ENCODE measurements around the gene MYMX.
A peak's percentile ranks its signal among the peaks of the same experiment; 100 is the strongest.

MYMX gene

DNA sequence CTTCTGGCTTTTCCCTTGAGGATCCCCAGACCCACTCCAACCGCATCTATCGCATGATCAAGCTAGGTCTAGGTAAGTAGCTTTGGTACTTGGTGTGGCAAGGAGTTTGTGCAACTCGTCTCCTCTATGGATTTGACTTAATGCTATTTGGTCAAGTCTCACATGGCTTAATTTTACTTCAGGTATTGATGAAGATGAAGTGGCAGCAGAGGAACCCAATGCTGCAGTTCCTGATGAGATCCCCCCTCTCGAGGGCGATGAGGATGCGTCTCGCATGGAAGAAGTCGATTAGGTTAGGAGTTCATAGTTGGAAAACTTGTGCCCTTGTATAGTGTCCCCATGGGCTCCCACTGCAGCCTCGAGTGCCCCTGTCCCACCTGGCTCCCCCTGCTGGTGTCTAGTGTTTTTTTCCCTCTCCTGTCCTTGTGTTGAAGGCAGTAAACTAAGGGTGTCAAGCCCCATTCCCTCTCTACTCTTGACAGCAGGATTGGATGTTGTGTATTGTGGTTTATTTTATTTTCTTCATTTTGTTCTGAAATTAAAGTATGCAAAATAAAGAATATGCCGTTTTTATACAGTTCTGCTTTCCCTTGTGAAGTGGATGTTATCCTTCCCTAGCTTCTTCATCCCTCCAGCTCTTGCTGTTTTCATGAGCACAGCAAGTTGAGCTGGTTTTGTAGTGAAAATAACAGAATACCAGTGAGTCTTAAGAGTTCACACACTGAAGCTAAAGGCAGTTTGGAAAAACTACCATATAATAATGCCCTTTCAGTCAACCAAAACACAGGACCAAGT is 36.8 kb downstream of the MYMX start:
- DNase-seq = peak; percentile 63 to 75

DNA sequence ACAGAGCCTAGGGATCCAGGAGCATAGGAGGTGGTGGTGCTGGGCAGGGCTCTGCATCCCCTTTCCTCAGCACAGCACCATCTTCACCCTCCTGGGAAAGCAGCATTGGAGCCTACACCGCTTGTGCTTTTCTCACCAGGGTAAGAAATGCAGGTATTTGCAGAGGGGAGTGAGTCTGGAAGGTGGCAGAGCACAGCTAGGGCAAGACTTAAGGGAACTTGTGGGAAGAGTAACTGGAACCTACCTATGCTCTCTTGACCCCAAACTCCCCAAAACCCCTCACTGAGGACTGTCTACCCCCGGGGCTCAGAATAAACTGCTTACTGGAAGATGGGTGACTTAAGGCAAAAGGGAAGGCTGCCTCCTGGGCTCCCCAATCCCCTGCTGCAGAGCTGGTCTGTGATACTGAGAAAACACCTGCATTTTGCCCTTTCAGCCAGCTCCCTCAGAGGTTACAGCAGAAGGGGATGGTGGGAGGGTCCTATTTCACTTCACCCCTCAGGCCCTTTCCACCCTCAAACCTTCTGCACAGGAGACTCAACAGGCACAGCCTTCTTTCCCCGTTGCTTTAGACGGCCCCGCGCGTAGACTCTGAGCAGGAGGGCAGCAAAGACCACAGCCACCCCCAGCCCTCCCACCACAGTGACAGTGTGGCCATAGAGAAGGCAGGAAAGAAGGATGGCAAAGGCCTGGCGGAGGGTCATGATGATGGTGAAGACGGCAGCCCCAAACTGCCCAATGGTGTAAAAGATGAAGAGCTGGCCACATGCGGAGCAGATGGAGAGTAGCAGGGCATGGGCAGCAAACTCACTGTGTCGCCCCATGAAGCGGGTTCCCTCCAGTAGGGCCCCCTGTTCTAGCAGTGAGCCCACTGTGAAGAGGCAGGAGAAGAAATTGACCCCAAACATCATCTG is 37.7 kb downstream of the MYMX start:
- DNase-seq = no peak

DNA sequence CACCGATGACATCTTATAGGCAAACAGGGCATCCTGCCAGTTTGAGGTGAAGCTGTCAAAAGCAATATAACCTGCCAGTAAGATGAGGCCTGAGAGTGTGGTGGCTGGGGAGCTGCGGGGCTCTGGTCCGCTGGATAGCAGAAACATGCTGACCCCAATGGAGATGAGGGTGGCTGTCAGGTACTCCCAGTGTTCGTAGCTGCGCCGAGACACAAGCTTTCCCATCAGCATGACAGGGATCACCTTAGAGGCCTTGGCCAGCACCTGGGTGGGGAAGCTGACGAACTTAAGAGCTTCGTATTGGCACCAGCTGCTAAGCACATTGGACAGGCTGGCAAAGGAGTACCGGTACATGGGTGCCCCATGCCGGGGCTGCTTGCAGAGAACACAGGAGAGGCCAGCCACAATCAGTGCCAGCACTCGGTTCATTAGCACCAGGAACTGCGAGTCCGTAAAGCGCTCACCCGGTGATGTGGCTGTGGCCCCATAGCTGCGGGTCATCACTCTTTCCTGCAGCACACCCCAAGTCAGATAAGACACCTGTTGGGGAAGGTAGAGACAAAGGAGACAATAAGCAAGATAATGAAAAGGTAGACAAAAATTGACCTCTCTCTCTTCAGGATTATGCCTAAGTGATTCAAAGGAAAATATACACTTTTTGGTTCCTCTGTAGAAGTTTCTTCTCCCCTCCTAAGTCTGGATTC is 38.5 kb downstream of the MYMX start:
- DNase-seq = no peak

DNA sequence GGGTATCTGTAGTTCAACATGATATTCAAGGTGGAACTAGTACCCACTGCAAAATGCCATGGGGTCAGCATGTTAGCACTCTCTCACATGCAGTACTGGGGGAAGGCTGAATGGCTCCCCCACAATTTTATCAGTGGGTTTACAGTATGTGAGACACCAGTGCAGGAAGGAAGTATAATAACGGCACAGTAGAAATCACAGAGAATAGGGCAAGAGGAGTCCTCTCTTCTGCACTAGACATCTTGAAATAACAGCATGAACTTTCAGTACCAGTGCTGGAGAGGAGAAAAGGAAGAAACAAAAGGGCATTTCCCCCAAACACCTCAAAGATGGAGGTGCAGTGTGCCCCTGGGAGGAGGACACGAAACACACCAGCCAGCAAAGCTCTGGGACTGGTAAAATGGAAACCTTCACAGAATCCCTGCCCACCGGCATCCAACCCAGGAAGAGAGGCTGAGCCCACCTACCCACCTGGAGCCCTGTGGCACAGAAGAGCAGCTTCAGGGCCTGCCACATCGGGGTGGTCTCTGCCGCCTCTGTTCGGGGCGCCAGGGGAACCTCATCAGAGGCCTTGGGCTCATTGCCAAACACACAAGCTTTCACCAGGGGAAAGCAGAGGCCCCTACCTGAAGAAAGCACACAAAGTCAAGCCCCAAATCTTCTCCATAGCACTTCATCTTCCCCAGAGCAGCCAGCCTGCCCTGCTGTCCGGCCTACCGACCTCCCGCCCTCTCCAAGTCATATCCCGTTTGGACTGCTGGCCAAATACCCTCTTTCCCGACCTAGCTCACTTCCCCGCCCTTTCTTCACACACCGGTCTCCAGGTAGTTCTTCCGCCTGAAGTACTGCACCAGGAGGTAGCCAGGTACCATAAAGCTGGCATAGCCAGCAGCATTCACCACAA is 39.4 kb downstream of the MYMX start:
- DNase-seq = no peak

DNA sequence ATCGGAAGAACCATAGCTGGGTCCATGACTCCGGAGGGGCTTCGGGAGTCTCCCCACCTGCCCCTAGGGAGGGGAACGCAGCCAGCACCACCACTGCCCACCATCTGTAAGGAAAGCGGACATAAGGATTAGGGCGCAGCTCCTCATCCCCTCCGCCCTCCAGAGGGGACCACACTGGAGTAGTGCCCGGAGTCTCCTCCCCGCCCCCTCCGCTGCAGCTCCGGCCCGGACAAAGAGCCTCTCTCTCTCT is 40.0 kb downstream of the MYMX start:
- no peak for DNase-seq

DNA sequence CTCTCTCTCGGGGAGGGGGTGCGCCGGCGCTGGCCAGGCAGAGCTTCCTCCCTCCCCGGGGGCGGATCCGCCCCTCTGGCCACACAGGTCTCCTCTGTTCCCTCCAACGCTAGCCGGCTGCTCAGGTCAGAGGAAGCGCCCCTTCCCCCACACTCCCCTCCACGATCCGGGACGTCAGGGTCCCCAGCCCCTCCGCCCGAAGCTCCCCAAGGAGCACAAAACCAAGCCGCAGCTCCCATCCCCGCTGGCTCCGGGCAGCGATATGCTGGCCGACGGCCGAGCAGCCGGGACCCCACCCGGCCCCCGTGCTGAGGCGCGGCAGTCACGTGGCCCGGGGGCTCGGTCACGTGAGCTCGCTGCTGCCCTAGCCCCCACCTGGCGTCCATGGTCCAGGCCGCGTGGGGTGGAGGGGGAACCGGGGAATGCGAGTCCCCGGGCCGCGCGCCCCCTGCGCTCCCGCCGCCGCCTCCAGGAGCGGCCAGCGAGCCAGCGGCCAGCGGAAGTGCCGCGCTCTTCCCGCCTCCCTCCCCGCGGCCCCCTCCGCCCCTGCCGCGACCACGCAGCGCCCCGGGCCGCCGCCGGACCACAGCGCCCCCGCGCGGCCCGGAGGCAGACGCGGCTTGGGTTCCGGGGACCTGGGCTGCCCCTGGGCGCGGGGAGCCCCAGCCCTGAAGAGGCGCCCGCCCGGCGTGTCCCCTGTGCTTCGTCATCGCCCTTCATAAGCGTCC is 40.5 kb downstream of the MYMX start, which contains the start of gene SLC35B2:
Gene SLC35B2 (minus strand): TSS at position 504 of the 728 bp plus-strand sequence. CDS start 118 bp downstream, at position 386.
- peak; percentile 73 to 84 for DNase-seq

DNA sequence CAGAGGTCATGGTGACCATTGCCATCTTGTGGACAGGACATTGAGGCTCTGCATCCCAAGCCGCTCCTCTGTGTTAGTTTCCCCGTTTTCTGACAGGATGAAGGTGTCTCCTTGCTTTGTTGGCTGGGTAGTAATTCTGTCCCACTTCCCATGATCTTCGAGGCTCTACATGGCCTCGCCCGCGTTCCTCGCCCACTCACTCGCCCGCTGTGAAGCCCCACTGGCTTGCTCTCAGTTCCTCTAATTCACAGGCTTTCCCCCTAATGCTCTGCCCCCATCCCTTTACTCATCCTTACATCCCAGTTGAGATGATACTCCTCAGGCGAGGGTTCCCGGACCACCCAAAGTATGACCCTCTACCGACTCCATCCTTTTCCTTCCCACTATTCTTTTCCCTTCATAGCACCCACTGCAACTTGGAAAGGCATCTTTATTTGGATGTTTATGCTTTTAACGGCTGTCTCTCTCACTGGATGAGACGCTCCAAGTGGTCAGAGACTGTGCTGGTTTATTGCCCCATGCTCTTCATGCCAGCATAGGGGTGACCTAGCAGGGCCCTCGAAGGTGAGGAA is 41.1 kb downstream of the MYMX start:
- no peak for DNase-seq

DNA sequence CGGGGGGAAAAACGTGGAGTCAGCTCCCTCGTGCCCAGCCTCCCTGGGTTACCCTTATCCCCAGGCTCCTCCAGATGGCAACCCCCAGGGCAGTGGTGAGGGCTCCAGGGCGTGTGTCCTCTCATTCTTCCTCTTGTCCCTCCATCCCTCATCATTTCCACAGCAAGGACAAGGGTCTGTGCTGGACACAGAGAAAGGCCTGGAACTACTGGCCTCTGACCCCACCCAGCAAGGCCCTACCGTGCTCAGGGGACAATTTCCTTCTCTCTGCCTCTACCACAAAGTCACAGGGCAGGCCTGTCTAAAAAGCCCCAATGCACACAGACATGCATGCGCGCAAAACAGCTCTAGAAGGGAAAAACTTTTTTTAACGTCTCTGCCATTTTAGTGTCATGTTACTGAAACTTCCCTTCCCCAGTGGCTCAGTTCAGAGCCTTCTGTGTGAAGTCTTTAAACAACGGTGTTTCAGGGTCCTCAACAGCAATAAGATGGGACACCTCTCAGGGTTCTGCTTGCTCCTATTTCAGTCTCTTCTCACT is 41.7 kb downstream of the MYMX start:
- no peak for DNase-seq

DNA sequence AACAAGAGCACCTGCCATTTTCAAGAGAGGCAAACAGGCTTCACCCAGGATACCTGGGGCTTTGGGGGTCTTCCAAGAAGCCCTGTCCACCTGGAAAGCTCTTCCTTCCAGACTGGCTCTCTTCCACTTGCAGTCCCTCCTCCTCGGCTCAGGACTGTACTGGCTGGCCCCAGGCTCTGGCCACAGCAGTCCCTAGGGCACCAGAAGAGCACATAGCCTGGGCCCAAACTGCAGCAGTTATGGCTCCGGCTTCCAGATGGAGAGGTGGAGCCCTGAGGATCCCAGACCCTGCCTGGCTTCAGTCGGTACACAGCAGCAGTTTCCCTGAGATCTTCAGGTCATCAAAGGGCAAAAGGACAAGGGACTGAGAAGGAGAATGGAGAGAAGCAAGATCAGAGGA is 42.2 kb downstream of the MYMX start:
- no peak for DNase-seq

DNA sequence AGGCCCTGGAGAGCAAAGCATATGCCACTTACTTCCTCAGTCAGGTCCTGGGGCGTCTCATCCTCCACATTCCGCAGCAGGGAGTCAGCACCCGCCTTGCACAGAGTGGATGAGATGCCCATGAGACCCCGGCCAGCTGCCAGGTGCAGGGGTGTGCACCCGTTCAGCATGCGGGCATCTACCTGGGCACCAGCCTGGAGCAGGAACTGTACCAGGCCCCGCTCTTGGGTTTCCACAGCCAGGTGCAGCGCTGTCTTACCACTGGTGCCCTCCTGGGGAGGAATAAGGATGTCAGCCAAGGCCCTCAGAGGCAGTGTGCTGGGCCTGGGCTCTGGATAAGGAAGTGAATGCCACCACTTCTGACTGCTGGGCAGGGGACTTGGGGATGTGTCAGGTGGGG is 43.3 kb downstream of the MYMX start:
- no peak for DNase-seq

DNA sequence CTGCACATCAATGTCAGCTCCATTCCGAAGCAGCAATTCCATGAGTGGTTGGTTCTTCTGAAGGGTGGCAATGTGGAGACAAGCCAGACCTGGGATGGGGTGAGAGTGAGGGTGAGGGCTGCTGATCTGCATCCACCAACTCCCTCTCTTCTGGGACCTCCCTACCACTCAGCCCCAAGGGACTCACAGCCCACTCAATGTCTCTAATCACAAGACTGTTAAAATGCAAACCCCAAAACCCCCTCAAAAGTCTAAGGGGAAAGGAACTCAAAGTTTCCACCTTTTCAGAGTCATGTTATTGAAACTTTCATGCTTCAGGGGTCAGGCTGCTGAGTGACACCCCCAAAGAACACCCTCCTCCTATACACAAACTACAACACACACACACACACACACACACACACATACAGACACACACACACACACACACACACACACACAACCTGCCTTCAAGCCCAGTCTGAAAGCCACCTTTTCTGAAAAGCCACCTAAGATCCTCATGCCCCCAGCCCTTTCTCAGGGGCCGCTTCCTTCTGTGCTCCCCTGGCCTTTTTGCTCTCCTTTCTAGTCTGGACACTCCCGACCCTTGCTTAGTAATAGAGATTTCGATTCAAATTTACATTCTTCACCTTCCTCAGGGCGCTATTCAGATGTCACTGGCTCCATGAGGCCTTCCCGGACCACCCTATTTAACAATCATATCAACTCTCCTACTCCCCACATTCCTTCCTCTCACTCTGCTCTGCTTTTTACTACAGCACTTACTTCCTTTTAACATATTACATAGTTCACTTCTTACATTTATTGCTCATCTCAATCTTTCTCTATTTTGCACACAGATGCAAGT is 43.9 kb downstream of the MYMX start:
- DNase-seq = no peak

DNA sequence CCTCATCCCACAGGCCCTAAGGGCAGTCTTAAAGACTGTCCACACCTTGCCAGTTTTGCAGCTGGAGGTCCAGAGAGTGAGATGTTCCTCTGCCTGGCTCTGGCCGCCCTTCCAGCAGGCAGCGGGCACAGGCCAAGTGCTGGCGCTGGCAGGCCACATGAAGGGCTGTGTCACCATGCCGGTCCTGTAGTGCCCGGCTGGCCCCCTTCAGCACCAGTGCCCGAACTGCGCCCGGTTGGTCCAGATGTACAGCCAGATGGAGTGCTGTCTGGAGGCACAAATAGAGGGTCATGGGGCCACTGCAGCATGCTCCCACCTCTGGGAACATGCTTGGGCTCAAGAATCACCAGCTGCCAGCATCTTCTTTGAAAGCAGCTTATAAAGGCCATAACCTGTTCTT is 44.9 kb downstream of the MYMX start:
- no peak for DNase-seq

DNA sequence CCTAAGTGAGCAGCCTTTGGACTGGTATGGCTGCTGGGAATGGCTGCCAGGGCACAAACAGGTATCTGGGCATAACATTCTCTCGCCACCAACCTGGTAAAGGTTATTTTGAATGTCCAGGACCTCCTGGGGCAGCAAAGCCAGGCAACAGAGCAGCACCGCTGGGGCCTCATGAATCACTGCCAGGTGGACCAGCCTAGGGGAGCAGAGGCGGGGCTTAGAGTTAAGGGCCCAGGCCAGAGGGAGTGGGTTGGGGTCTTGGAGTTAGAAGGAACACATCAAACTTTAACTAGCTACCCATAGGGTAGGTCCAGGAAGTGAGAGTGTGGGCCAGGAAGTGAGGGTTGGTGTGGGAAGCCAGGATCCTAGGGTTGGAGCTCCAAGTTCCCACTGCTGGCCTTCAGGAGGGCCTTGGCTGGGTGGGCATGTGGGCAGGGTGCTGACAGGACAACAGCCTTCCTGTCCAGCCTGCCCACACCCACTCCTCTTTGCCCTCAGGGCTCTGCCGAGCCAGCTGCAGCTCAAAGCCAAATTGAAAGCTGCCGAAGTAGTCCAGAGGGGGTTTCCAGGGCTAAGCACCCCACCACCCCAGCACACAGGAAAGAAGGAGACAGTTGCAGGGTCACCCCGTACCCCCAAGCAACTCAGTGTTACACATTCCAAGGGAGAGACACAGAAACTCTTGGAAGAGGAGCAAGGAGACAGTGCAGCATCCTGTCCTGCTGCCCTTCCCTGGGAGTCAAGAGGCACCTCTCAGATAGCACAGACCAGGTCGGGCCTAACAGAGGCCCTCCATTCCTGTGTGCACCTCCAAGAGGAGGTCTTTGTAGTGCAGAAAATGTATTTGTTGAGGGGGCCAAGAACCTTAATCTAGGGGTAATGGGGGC is 46.0 kb downstream of the MYMX start:
- DNase-seq = peak; percentile 29 to 51

DNA sequence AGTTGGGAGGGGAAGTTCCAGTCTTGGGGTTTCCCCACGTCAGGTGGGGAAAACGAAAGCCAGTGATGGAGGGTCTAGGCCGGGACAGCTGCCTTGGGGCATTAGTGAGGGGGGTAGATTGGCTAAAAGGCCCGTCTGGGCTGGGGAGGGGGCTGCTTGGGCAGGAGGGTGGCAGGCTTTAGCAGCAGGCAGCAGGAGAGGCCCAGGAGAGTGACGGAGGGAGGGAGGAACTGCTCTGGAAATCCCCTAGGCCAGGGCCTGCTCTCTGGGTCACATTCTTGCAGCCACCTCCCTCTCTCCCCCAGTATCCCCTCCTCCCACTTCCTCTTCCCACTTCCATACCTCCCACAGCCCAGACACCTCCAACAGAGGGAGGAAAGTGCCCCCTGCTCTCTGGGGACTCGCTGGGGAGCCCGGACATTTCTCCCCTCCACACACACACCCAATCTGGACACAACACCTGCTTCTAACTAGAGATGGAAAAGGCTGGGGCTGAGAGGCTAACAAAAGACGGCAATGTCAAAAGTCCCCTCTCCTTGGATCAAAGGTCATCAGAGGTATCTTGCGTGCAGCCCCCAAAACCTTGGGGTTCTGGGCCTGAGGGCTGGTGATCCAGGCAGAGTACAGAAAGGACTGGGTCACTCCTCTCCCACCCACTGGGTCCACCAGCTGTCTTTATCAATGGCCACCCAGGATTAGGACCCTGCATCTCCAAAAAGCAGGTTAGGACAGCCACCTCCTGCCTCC is 46.8 kb downstream of the MYMX start:
- DNase-seq = peak; percentile 72 to 82

DNA sequence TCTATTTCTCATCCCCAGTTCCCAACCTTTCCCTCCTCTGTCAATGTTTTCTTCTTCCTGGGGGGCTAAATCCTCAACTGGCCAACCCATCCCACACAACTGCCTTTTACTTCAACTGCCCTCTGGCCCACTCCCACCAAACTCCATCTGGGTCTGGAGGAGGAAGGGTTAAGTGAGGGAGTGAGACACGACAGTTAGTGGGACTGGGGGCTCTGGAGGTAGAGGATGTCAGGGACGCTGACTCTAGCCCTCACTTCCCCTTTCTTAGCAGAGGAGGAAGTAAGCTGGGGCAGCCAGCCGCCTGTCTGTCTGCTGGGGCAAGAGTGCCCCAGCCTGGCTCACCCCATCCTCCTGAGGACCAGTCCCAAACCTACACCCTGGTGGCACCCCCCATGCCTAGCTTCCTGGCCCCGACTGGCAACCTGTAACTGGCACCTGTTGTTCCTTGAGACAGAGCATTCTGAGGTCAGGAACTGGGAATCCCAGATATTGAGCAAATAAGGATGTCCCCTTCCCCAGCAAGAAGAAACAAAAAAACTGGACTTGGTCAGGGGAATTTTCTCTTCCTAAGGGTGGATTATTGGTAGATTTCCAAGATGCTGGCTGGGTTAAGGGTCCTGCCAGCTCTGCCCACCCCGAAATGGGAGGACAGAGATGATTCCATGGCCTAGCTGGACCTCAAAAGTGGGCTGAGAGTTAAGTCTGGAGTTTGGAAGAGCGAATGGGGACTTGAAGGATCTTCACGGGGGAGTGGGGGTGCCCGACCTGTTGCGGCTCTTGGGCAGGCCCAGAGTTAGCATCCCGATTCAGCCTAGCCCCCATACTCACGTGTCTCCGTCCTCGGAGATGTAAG is 47.7 kb downstream of the MYMX start:
- peak; percentile 62 to 80 for DNase-seq

DNA sequence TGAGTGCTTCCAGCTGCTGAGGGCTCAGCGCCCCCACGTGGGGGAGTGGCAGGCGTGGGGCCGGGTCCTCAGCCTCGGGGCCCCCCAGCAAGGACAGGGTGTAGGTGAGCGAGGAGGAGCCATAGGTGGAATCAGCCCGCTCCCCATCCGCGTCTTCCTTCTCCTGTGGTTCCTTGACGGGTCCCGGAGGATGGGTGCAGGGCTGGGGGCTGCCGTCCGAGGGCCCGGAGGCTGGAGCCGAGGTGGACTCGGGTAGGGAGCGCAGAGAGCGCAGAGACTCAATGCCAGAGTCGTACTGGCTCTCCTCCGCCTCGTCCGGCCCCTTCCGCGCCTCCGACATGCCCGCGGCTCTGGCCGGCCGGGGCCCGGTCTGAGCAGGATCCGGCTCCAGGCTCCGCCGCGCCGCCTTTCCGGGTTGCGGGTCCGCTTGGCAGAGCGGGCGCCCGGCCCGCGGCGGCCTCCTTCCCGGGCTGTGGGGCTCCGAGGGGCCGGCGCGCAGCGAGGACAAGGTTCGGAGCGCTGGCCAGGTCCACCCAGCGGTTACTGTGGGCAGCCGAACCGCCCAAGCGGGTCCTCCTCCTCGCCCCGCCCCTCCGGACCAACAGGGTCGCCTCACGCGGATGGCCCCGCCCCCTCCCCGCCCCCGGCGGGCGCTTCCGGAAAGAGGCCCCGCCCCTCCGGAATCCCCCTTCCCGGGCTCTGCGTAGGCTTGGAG is 48.4 kb downstream of the MYMX start, which contains the start of gene NFKBIE:
Gene NFKBIE (minus strand): TSS at position 545 of the 715 bp plus-strand sequence. CDS start 205 bp downstream, at position 340.
- peak; percentile 97 for DNase-seq

Data from CD4-positive, alpha-beta T cell treated with Interferon alpha-2 for 1 hour (primary cell).